IMR-90 (cell line): ENCODE measurements around the gene RENBP. TPM values are rescaled to one million over a fixed set of nuclear protein-coding genes. Genes with fewer than 3 reads are reported as not detected.

ENCODE experiments used
- ATAC-seq: fragments of 200-7000 bp; cut with Tn5 transposase; 2 replicates; pipeline ENCODE4 v1.9.1; 2020; ENCODE audit warnings: low read depth, mild to moderate bottlenecking, moderate library complexity
- BruUV-seq: library from RNA; stranded (reverse); fragments of 400-500 nt; replicated peaks from 2 replicates; lab custom pipeline; 2021; lab: Mats Ljungman, UMichigan
- CTCF ChIA-PET: fragments of 300-600 bp; formaldehyde crosslinking; extraction: SDS; loops from one replicate; lab custom pipeline; 2021; ENCODE audit warnings: antibody characterized with exemption; lab: Yijun Ruan, JAX
- POLR2A ChIA-PET: fragments of 300-600 bp; sonication (Branson Sonifier 250); formaldehyde crosslinking; loops from one replicate; lab custom pipeline; 2022; ENCODE audit warnings: antibody characterized with exemption; ENCODE audit not compliant: unreplicated experiment; lab: Charles Lee
- DNase-seq: peaks from one replicate; pipeline ENCODE4 v3.0.0; 2013
- H2AFZ ChIP-seq: replicated peaks from 2 replicates; pipeline ENCODE3; 2013; ENCODE audit warnings: low read length, mild to moderate bottlenecking; ENCODE audit not compliant: poor library complexity
- H2AK5ac ChIP-seq: 2 replicates; pipeline ENCODE4 v1.6.1; 2013; ENCODE audit warnings: low read depth, low read length, inconsistent platforms
- H2AK9ac ChIP-seq: replicated peaks from 2 replicates; pipeline ENCODE3; 2013; ENCODE audit warnings: mild to moderate bottlenecking, low read depth, low read length, moderate library complexity; ENCODE audit not compliant: poor library complexity
- H2BK120ac ChIP-seq: 2 replicates; pipeline ENCODE4 v1.6.1; 2013; ENCODE audit warnings: low read depth, low read length, inconsistent platforms
- H2BK15ac ChIP-seq: 3 replicates; pipeline ENCODE4 v1.6.1; 2013; ENCODE audit warnings: low read depth, low read length, inconsistent platforms
- H2BK20ac ChIP-seq: 2 replicates; pipeline ENCODE4 v1.6.1; 2013; ENCODE audit warnings: low read depth, mild to moderate bottlenecking, inconsistent platforms, low read length, moderate library complexity
- H2BK5ac ChIP-seq: 2 replicates; pipeline ENCODE4 v1.6.1; 2013; ENCODE audit warnings: mild to moderate bottlenecking, low read depth, low read length, inconsistent platforms; ENCODE audit not compliant: poor library complexity, severe bottlenecking
- H3K14ac ChIP-seq: replicated peaks from 2 replicates; pipeline ENCODE4 v1.6.1; 2013; ENCODE audit warnings: low read depth, low read length, inconsistent platforms
- H3K18ac ChIP-seq: 2 replicates; pipeline ENCODE4 v1.6.1; 2013; ENCODE audit warnings: low read depth, low read length, control low read depth
- H3K23ac ChIP-seq: 2 replicates; pipeline ENCODE4 v1.6.1; 2013; ENCODE audit warnings: low read depth, low read length, inconsistent platforms
- H3K27ac ChIP-seq: 2 replicates; pipeline ENCODE4 v1.5.1; 2013; ENCODE audit warnings: mild to moderate bottlenecking, control low read depth, low read length; ENCODE audit not compliant: insufficient read depth
- H3K27me3 ChIP-seq: 2 replicates; pipeline ENCODE4 v1.6.1; 2013; ENCODE audit warnings: low read length; ENCODE audit not compliant: control insufficient read depth, insufficient read depth
- H3K36me3 ChIP-seq: 2 replicates; pipeline ENCODE4 v1.6.1; 2013; ENCODE audit warnings: low read length, mixed read lengths; ENCODE audit not compliant: control insufficient read depth, insufficient read depth
- H3K4ac ChIP-seq: 2 replicates; pipeline ENCODE4 v1.6.1; 2013; ENCODE audit warnings: low read depth, low read length, inconsistent platforms
- H3K4me1 ChIP-seq: 2 replicates; pipeline ENCODE4 v1.6.1; 2013; ENCODE audit warnings: low read length, mixed read lengths; ENCODE audit not compliant: control insufficient read depth, insufficient read depth
- H3K4me2 ChIP-seq: 2 replicates; pipeline ENCODE4 v1.6.1; 2013; ENCODE audit warnings: low read depth, mild to moderate bottlenecking, control low read depth, low read length, moderate library complexity
- H3K4me3 ChIP-seq: 2 replicates; pipeline ENCODE4 v1.5.1; 2013; ENCODE audit warnings: low read depth, mild to moderate bottlenecking, control low read depth, low read length, moderate library complexity; ENCODE audit not compliant: insufficient read depth
- H3K56ac ChIP-seq: 2 replicates; pipeline ENCODE4 v1.6.1; 2013; ENCODE audit warnings: low read length, inconsistent platforms; ENCODE audit not compliant: insufficient read depth; ENCODE audit errors: extremely low read depth
- H3K79me1 ChIP-seq, 2 experiments: 2 replicates each; pipeline ENCODE4 v1.6.1; 2013; ENCODE audit warnings: low read length in 2 of 2, inconsistent platforms in 1 of 2, low read depth in 1 of 2
- H3K9ac ChIP-seq: 2 replicates; pipeline ENCODE4 v1.6.1; 2013; ENCODE audit warnings: low read depth, low read length, control low read depth
- H3K9me1 ChIP-seq: 2 replicates; pipeline ENCODE4 v1.6.1; 2013; ENCODE audit warnings: low read length, inconsistent platforms; ENCODE audit not compliant: insufficient read depth
- H3K9me3 ChIP-seq: 2 replicates; pipeline ENCODE4 v1.6.1; 2013; ENCODE audit warnings: low read length; ENCODE audit not compliant: control insufficient read depth, insufficient read depth
- H4K20me1 ChIP-seq: 2 replicates; pipeline ENCODE4 v1.6.1; 2013; ENCODE audit warnings: low read length, inconsistent platforms; ENCODE audit not compliant: insufficient read depth
- H4K5ac ChIP-seq: 2 replicates; pipeline ENCODE4 v1.6.1; 2013; ENCODE audit warnings: mild to moderate bottlenecking, low read depth, low read length, control low read depth
- H4K8ac ChIP-seq, 2 experiments: 2 replicates each; pipeline ENCODE4 v1.6.1; 2013; ENCODE audit warnings: low read depth in 2 of 2, low read length in 2 of 2, control low read depth in 1 of 2, inconsistent platforms in 1 of 2
- H4K91ac ChIP-seq: 2 replicates; pipeline ENCODE4 v1.6.1; 2013; ENCODE audit warnings: low read depth, low read length, inconsistent platforms; ENCODE audit not compliant: insufficient read depth
- CEBPB ChIP-seq: IDR thresholded peaks from 2 replicates; pipeline ENCODE4 v1.6.1; 2012; ENCODE audit warnings: low read depth, low read length, improper control_type of control experiment
- FOS ChIP-seq: fragments of 150-350 bp; IDR thresholded peaks from 2 replicates; pipeline ENCODE4 v1.6.1; 2016; ENCODE audit warnings: low read depth, low read length
- MAFK ChIP-seq: IDR thresholded peaks from 2 replicates; pipeline ENCODE4 v1.6.1; 2012; ENCODE audit warnings: low read depth, low read length, improper control_type of control experiment
- MAZ ChIP-seq: IDR thresholded peaks from 2 replicates; pipeline ENCODE4 v1.6.1; 2012; ENCODE audit warnings: low read depth, mild to moderate bottlenecking, low read length, improper control_type of control experiment, moderate library complexity, borderline replicate concordance
- MXI1 ChIP-seq: IDR thresholded peaks from 2 replicates; pipeline ENCODE4 v1.6.1; 2012; ENCODE audit warnings: low read depth, mild to moderate bottlenecking, low read length, moderate library complexity, borderline replicate concordance
- NFE2L2 ChIP-seq: fragments of 150-350 bp; IDR thresholded peaks from 2 replicates; pipeline ENCODE4 v1.6.1; 2016; ENCODE audit warnings: low read depth, mild to moderate bottlenecking, low read length
- RAD21 ChIP-seq: IDR thresholded peaks from 2 replicates; pipeline ENCODE4 v1.6.1; 2012; ENCODE audit warnings: low read length, improper control_type of control experiment
- RFX5 ChIP-seq: IDR thresholded peaks from 2 replicates; pipeline ENCODE4 v1.8.0; 2012; ENCODE audit warnings: low read depth, mild to moderate bottlenecking, low read length, moderate library complexity
- WGBS, 2 experiments: methylation state at CpG; one replicate each; pipeline versions ENCODE4 v1.1.5 to v1.1.7; 2013; ENCODE audit warnings: missing lambda C conversion rate in 2 of 2; ENCODE audit not compliant: insufficient read length in 1 of 2; ENCODE audit errors: extremely low coverage in 2 of 2; 5-methylcytosine and 5-hydroxymethylcytosine counted together
- dilution Hi-C: fragments of 300-500 bp; cut with HindIII; formaldehyde crosslinking; loops from one replicate; pipeline ENCODE4 v1.14.3; 2018; ENCODE audit warnings: low sequenced_read_pairs; ENCODE audit not compliant: unreplicated experiment
- in situ Hi-C: fragments of 300-500 bp; cut with MboI; formaldehyde crosslinking; loops from 3 replicates; pipeline ENCODE4 v1.14.3; 2019; ENCODE audit warnings: low sequenced_read_pairs, inconsistent platforms, mixed read lengths
- intact Hi-C: fragments of 100-400 bp; cut with micrococcal nuclease; formaldehyde crosslinking; loops from 2 replicates; pipeline ENCODE4 v1.10.0; 2022
- polyA plus RNA-seq, 3 experiments: library from polyadenylated mRNA; depleted of rRNA; stranded (reverse); fragments of >200 nt; gene quantifications; 2 replicates each; pipeline ENCODE4 v1.2.3, GENCODE V29; 2012; ENCODE audit warnings: low replicate concordance in 1 of 3
- total RNA-seq: library from RNA; depleted of rRNA; stranded (reverse); fragments of >200 nt; gene quantifications from 2 replicates; pipeline ENCODE4 v1.2.3, GENCODE V29; 2012

The RENBP gene
- total and polyA plus RNA-seq, 2 of the 4 experiments (the other 2 are of a cell fraction), result 0.15 to 0.18 TPM

DNA sequence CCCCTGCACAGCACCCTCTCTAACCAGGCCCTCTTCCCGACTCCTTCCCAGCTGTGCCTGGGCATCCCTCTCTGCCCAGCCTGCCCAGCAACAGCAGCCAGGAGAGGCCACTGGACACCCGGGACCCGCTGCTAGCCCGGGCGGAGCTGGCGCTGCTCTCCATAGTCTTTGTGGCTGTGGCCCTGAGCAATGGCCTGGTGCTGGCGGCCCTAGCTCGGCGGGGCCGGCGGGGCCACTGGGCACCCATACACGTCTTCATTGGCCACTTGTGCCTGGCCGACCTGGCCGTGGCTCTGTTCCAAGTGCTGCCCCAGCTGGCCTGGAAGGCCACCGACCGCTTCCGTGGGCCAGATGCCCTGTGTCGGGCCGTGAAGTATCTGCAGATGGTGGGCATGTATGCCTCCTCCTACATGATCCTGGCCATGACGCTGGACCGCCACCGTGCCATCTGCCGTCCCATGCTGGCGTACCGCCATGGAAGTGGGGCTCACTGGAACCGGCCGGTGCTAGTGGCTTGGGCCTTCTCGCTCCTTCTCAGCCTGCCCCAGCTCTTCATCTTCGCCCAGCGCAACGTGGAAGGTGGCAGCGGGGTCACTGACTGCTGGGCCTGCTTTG is 38.9 kb downstream of the RENBP start:
- Histone ChIP-seq H3K79me1 (no peaks in the 10 kb centered on the region), H2AK9ac (no peak overlapping the region), H3K9me1 (peaks cover 4% of the 10 kb centered on the region), H3K27ac (no peak overlapping the region), H3K14ac (no peak overlapping the region), H2BK15ac (no peak overlapping the region), H3K9me3 (no peaks in the 10 kb centered on the region; the same call in 1 of the 2 replicates), H3K27me3 (peaks cover 3% of the 10 kb centered on the region; the same call in 1 of the 2 replicates), H3K18ac (no peak overlapping the region), H2BK20ac (no peak overlapping the region), H4K91ac (no peak overlapping the region), H3K4me2 (no peak overlapping the region), H2AK5ac (no peak overlapping the region), H2BK5ac (no peak overlapping the region), H4K5ac (no peak overlapping the region), H4K20me1 (no peaks in the 10 kb centered on the region; the same call in 1 of the 2 replicates), H3K4me1 (peaks cover 9% of the 10 kb centered on the region; the same call in 1 of the 2 replicates), H2AFZ (no peak overlapping the region), H4K8ac (no peak overlapping the region), H3K56ac (no peak overlapping the region), H2BK120ac (no peak overlapping the region), H3K9ac (no peak overlapping the region), H3K4me3 (no peak overlapping the region), H3K4ac (no peak overlapping the region), H3K36me3 (no peaks in the 10 kb centered on the region), H3K23ac (no peak overlapping the region)
- ChIA-PET CTCF (no interaction called here), POLR2A (no interaction called here)
- 92% methylated on average over 27 of the region's 32 CpGs; no CpG with 5 or more reads in 1 of the 2 experiments for WGBS, 2 experiments
- TF ChIP-seq MXI1 (no peak), RAD21 (no peak), RFX5 (no peak), CEBPB (no peak), NFE2L2 (no peak), MAFK (no peak), FOS (no peak), MAZ (no peak)
- no TSS peak for BruUV-seq
- dilution Hi-C loops, result no loop called here
- DNase-seq (no peak), ATAC-seq (no peak)
- in situ Hi-C loops, result loop anchor here (25.0 kb wide), 1 partner anchor 943 kb away; no protein-coding TSS in a partner anchor
- intact Hi-C loops, result no loop called here
